ENCODE results near the gene GLYATL3. TPM values are rescaled to one million over a fixed set of nuclear protein-coding genes. Genes with fewer than 3 reads are reported as not detected.

GLYATL3 gene
- total RNA-seq, 1 donor from 2014 or later, result not detected

GRCh38 chr6:49551866-49552129 lies 52.1 kb downstream of the GLYATL3 start:
- H3K4me3 Mint-ChIP-seq (ENCODE audit: unreplicated experiment), result peak overlapping the region; percentile 68

GRCh38 chr6:49552596-49552995 lies 52.9 kb downstream of the GLYATL3 start:
- H3K9me3 Mint-ChIP-seq (ENCODE audit: unreplicated experiment), result no peaks in the 10 kb centered on the region
- TF ChIP-seq CTCF (IDR thresholded peaks at IDR 0.05), result no peak
- H3K27me3 Mint-ChIP-seq (ENCODE audit: unreplicated experiment), result peaks cover 49% of the 10 kb centered on the region
- no peaks in the 10 kb centered on the region for H3K36me3 Mint-ChIP-seq (ENCODE audit: unreplicated experiment)
- H3K4me1 Mint-ChIP-seq (ENCODE audit: unreplicated experiment), result peaks cover 18% of the 10 kb centered on the region
- H3K4me3 Mint-ChIP-seq (ENCODE audit: unreplicated experiment), result no peak overlapping the region
- no peak overlapping the region for H3K27ac Mint-ChIP-seq (ENCODE audit: unreplicated experiment)
- no peak for DNase-seq (ENCODE audit: extremely low spot score, unreplicated experiment)

More at GRCh38 chr6:49551866-49552129, 52.1 kb downstream of the GLYATL3 start:
- no peaks in the 10 kb centered on the region for H3K36me3 Mint-ChIP-seq (ENCODE audit: unreplicated experiment)
- TF ChIP-seq CTCF (IDR thresholded peaks at IDR 0.05), result no peak
- H3K27ac Mint-ChIP-seq (ENCODE audit: unreplicated experiment), result no peak overlapping the region
- no peaks in the 10 kb centered on the region for H3K9me3 Mint-ChIP-seq (ENCODE audit: unreplicated experiment)
- peaks cover 18% of the 10 kb centered on the region for H3K4me1 Mint-ChIP-seq (ENCODE audit: unreplicated experiment)
- no peak for DNase-seq (ENCODE audit: extremely low spot score, unreplicated experiment)
- peaks cover 55% of the 10 kb centered on the region for H3K27me3 Mint-ChIP-seq (ENCODE audit: unreplicated experiment)

GRCh38 chr6:49553384-49553783 lies 53.7 kb downstream of the GLYATL3 start:
- H3K27ac Mint-ChIP-seq (ENCODE audit: unreplicated experiment), result no peak overlapping the region

GRCh38 chr6:49555951-49556350 lies 56.2 kb downstream of the GLYATL3 start:
- peaks cover 27% of the 10 kb centered on the region for H3K27me3 Mint-ChIP-seq (ENCODE audit: unreplicated experiment)
- H3K4me1 Mint-ChIP-seq (ENCODE audit: unreplicated experiment), result peaks cover 10% of the 10 kb centered on the region
- no peaks in the 10 kb centered on the region for H3K36me3 Mint-ChIP-seq (ENCODE audit: unreplicated experiment)
- TF ChIP-seq CTCF (IDR thresholded peaks at IDR 0.05), result no peak
- no peak for DNase-seq (ENCODE audit: extremely low spot score, unreplicated experiment)
- H3K27ac Mint-ChIP-seq (ENCODE audit: unreplicated experiment), result no peak overlapping the region
- H3K9me3 Mint-ChIP-seq (ENCODE audit: unreplicated experiment), result no peaks in the 10 kb centered on the region
- H3K4me3 Mint-ChIP-seq (ENCODE audit: unreplicated experiment), result no peak overlapping the region

More at GRCh38 chr6:49553384-49553783, 53.7 kb downstream of the GLYATL3 start:
- no peaks in the 10 kb centered on the region for H3K9me3 Mint-ChIP-seq (ENCODE audit: unreplicated experiment)
- H3K36me3 Mint-ChIP-seq (ENCODE audit: unreplicated experiment), result no peaks in the 10 kb centered on the region
- H3K4me3 Mint-ChIP-seq (ENCODE audit: unreplicated experiment), result no peak overlapping the region
- no peak for DNase-seq (ENCODE audit: extremely low spot score, unreplicated experiment)
- no peak for TF ChIP-seq CTCF (IDR thresholded peaks at IDR 0.05)
- peaks cover 18% of the 10 kb centered on the region for H3K4me1 Mint-ChIP-seq (ENCODE audit: unreplicated experiment)
- H3K27me3 Mint-ChIP-seq (ENCODE audit: unreplicated experiment), result peaks cover 45% of the 10 kb centered on the region

- H3K4me1 Mint-ChIP-seq (ENCODE audit: unreplicated experiment), result peaks cover 5% of the 10 kb centered on the region
- no peaks in the 10 kb centered on the region for H3K36me3 Mint-ChIP-seq (ENCODE audit: unreplicated experiment)
- DNase-seq (ENCODE audit: extremely low spot score, unreplicated experiment), result no peak
- H3K9me3 Mint-ChIP-seq (ENCODE audit: unreplicated experiment), result no peaks in the 10 kb centered on the region
- TF ChIP-seq CTCF (IDR thresholded peaks at IDR 0.05), result no peak
- H3K27ac Mint-ChIP-seq (ENCODE audit: unreplicated experiment), result no peak overlapping the region
- H3K4me3 Mint-ChIP-seq (ENCODE audit: unreplicated experiment), result no peak overlapping the region
- peaks cover 22% of the 10 kb centered on the region for H3K27me3 Mint-ChIP-seq (ENCODE audit: unreplicated experiment)
These were observed 56.7 kb downstream of the GLYATL3 start for GRCh38 chr6:49556429-49556837.
